IgD-negative memory B cell (primary cell): Measurements from ENCODE around the gene SERPINE2. TPM values are rescaled to one million over a fixed set of nuclear protein-coding genes. Genes with fewer than 3 reads are reported as not detected.

ENCODE experiments used
- H3K27ac Mint-ChIP-seq, 3 donors: one replicate each; pipeline ENCODE4 v1.8.0; 2020 to 2022; ENCODE audit warnings: mild to moderate bottlenecking in 3 of 3, mixed read lengths in 3 of 3, moderate library complexity in 1 of 3
- H3K27me3 Mint-ChIP-seq: one replicate; pipeline ENCODE4 v1.8.0; 2021; ENCODE audit warnings: mixed read lengths
- H3K36me3 Mint-ChIP-seq: one replicate; pipeline ENCODE4 v1.8.0; 2020; ENCODE audit warnings: mild to moderate bottlenecking, mixed read lengths
- H3K4me1 Mint-ChIP-seq, 3 donors: one replicate each; pipeline ENCODE4 v1.8.0; 2020 to 2022; ENCODE audit warnings: mixed read lengths in 3 of 3, mild to moderate bottlenecking in 1 of 3
- H3K4me3 Mint-ChIP-seq, 4 donors: one replicate each; pipeline ENCODE4 v1.8.0; 2020 to 2022; ENCODE audit warnings: mild to moderate bottlenecking in 4 of 4, mixed read lengths in 4 of 4, moderate library complexity in 3 of 4
- H3K9me3 Mint-ChIP-seq, 3 donors: one replicate each; pipeline ENCODE4 v1.8.0; 2020 to 2021; ENCODE audit warnings: mixed read lengths in 3 of 3, mild to moderate bottlenecking in 1 of 3
- polyA plus RNA-seq: library from polyadenylated mRNA; unstranded; fragments of 300-500 nt; fragmentation: Illumina TruSeq; gene quantifications from one replicate; pipeline ENCODE4 v1.2.3, GENCODE V29; 2021

The SERPINE2 gene
- polyA plus RNA-seq, 1 donor from 2014 or later, result 2.9 TPM

DNA sequence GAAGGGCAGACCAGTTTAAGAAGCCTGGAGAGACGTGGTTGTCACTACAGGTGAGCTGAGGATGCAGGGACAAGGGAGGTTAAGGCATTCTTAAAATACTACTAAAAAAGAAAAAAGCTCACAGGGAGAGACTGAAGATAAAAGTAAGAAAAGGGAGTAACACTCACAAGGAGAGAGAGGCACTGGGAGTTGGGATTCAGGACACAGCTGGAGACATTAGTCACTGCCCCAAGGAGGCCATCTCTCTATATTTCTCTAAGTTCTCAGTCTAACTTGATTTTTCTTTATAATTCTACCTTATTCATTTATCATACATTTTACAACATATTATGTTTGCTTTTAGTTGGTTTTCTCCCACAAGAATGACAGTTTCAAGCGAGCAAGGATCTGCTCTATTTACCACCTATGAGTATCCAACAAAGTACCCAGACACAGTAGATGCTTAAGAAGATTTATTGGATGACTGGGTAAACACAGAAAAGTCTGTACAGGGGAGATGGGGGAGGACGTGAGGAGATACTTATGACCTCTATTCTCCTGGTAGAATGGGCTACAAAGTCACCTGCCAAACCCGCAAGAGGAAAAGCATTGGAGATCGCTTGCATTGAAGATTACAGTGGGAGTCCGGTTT lies 2.2 kb downstream of the SERPINE2 start:
- Mint-ChIP-seq H3K27ac (no peak overlapping the region), H3K4me1 (peaks cover 8 to 18% (median 11%) of the 10 kb centered on the region in 3 donors), H3K36me3 (no peaks in the 10 kb centered on the region), H3K9me3 (peaks cover 0 to 2% (median 0%) of the 10 kb centered on the region in 3 donors), H3K4me3 (peak overlapping the region in 2 of 4 donors; percentile 18 to 76), H3K27me3 (peaks cover 41% of the 10 kb centered on the region)

DNA sequence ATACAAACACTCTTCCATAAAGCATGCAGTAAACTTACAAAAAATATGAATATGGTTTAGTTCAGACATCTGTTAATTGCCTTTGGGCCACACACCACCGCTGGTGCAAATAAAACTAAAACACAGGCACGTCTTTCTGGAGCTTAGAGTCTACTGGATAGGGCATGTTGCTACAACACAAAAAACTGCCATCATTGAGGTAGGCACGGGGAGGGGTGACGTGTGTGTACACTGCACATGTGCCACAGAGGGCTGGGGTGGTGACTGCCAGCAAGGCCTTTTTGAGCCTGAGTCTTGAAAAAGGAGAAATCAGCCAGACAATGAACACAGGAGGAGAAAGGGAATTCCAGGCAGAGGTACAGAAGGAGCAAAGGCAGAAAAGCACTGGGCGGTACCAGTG lies 5.1 kb downstream of the SERPINE2 start:
- H3K9me3 Mint-ChIP-seq, result peaks cover 0 to 2% (median 0%) of the 10 kb centered on the region in 3 donors
- H3K4me3 Mint-ChIP-seq, result no peak overlapping the region
- H3K36me3 Mint-ChIP-seq, result no peaks in the 10 kb centered on the region
- no peak overlapping the region for H3K27ac Mint-ChIP-seq
- H3K4me1 Mint-ChIP-seq, result peaks cover 7 to 13% (median 8%) of the 10 kb centered on the region in 3 donors
- peaks cover 32% of the 10 kb centered on the region for H3K27me3 Mint-ChIP-seq

DNA sequence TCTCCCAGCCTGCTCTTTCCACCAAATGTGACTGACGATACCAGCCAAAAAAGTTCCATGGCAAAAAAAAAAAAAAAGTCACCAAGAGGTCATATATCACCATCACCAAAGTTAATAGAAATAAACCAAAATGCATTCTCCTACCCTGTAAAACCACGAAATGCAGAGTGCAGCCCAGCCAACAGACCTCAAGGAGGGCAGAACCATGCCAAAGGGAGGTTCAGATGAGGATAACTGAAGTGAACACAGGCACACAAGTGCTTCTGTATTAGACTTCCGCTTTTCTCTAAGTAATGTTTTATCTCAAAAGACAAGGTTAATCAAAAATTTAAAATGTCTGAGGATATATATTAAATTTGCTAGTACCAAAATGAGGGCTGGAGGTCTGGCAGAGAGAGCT lies 5.5 kb downstream of the SERPINE2 start:
- H3K27ac Mint-ChIP-seq, result no peak overlapping the region
- H3K36me3 Mint-ChIP-seq, result no peaks in the 10 kb centered on the region
- H3K9me3 Mint-ChIP-seq, result peaks cover 0 to 2% (median 0%) of the 10 kb centered on the region in 3 donors
- H3K4me3 Mint-ChIP-seq, result no peak overlapping the region
- peaks cover 32% of the 10 kb centered on the region for H3K27me3 Mint-ChIP-seq
- H3K4me1 Mint-ChIP-seq, result peaks cover 7 to 13% (median 8%) of the 10 kb centered on the region in 3 donors

DNA sequence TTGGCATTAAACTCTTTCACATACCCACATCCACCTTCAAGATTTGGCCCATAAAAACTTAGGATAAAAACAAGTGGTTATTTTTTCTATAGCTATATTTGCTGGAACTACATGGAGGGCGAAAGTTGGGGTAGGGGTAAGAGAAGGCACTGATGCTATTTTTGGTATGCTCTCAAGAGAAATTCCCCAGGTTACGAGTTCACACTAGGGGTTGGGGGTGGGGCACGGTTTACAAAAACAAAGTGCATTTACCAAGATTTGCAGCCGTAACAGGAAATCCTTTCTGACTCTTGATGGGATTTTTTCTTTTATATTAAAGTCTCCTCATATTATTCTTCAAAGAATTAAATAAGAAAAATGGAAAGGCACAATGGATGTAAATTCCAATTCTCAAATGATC lies 6.8 kb downstream of the SERPINE2 start:
- H3K27ac Mint-ChIP-seq, result no peak overlapping the region
- peaks cover 5 to 9% (median 7%) of the 10 kb centered on the region in 3 donors for H3K4me1 Mint-ChIP-seq
- H3K36me3 Mint-ChIP-seq, result no peaks in the 10 kb centered on the region
- peaks cover 0 to 2% (median 0%) of the 10 kb centered on the region in 3 donors for H3K9me3 Mint-ChIP-seq
- H3K27me3 Mint-ChIP-seq, result peaks cover 23% of the 10 kb centered on the region
- H3K4me3 Mint-ChIP-seq, result no peak overlapping the region

DNA sequence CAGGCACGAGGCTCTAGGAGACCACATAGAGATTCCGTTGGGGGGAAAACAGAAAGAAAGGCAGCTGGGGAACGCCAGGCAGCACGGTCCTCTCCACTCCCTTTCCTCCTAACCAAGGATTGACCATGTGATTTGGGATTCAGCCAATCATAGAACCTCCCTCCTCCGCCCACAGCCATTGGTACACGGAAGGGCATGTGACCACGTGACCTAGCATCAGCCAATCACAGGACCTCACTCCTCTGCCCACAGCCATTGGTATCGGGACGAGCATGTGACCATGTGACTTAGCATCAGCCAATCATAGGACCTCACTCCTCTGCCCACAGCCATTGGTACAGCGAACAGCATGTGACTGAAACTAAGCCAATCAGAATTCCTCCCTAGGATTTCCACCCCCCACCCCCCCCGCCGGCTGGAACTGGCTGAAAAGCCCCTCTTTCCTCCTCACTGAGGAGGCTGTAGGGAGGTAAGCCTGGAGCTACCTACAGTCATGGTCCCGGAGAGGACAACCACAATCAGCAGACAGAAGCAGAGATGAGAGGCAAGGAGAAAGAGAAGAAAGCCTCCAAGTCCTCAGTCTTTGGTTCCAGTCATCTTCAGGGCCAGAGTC lies 7.6 kb downstream of the SERPINE2 start:
- Mint-ChIP-seq H3K4me1 (peaks cover 3 to 10% (median 5%) of the 10 kb centered on the region in 3 donors), H3K27me3 (peaks cover 18% of the 10 kb centered on the region), H3K9me3 (peaks cover 0 to 2% (median 0%) of the 10 kb centered on the region in 3 donors), H3K27ac (no peak overlapping the region), H3K4me3 (no peak overlapping the region), H3K36me3 (no peaks in the 10 kb centered on the region)

DNA sequence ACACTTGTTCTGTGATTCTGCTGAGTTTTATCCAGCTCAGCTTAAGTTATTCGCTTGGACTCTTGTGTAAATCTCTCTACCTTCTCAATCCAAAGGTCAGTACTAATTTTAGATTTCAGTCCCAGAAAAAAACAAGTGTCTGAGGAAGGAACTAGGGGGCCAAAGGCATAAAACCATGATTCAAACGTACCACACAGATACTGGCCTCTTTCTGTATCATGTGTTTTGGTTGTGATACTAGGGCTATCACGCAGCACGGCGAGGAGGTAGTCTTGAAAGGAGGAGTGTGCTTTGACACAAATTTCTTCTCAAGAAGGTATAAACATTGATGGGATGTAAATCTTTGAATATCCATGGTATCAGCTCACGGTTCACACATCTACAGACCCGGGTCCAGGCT lies 8.3 kb downstream of the SERPINE2 start:
- Mint-ChIP-seq H3K27ac (no peak overlapping the region), H3K27me3 (peaks cover 18% of the 10 kb centered on the region), H3K4me3 (no peak overlapping the region), H3K36me3 (no peaks in the 10 kb centered on the region), H3K4me1 (peaks cover 9 to 17% (median 11%) of the 10 kb centered on the region in 3 donors), H3K9me3 (peaks cover 0 to 2% (median 0%) of the 10 kb centered on the region in 3 donors)

DNA sequence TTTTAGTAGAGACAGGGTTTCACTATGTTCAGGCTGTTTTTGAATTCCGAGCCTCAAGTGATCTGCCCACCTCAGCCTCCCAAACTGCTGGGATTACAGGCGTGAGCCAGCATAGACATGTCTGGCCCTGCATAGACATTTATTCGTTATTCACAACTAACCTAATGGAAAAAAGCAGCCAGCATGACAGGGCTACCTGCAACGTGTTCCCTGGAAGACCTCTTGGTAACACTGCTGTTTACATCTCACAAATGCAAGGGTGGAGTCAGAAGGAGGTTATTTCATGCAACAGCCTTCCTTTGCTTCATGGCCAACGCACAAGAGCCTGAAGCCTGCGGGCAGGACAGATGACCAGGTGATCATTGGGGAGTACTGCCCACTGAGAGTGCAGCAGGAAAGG lies 9.2 kb downstream of the SERPINE2 start:
- Mint-ChIP-seq H3K27me3 (peaks cover 14% of the 10 kb centered on the region), H3K9me3 (no peaks in the 10 kb centered on the region), H3K4me1 (peaks cover 16 to 23% (median 17%) of the 10 kb centered on the region in 3 donors), H3K4me3 (no peak overlapping the region), H3K27ac (no peak overlapping the region), H3K36me3 (no peaks in the 10 kb centered on the region)

DNA sequence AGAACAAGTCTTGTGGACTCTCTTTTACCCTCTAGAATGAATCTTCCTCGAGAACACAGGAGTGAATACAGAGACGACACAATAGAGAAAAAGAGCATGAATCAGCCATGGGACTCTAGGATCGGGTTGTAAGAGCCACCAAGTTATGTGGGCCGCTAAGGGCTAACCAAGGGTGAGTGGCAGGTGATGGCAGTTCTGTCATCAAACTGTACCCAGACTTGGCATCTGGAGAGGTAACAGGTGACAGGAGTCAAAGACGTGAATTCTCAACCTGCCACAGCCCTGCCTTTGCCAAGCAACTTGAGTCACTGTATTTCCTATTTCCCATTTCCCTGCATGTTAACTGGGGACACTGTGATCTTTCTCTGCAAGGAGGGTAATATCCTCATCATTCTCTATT lies 11.2 kb downstream of the SERPINE2 start:
- Mint-ChIP-seq H3K27me3 (no peaks in the 10 kb centered on the region), H3K4me1 (peaks cover 21 to 29% (median 21%) of the 10 kb centered on the region in 3 donors), H3K27ac (no peak overlapping the region)

DNA sequence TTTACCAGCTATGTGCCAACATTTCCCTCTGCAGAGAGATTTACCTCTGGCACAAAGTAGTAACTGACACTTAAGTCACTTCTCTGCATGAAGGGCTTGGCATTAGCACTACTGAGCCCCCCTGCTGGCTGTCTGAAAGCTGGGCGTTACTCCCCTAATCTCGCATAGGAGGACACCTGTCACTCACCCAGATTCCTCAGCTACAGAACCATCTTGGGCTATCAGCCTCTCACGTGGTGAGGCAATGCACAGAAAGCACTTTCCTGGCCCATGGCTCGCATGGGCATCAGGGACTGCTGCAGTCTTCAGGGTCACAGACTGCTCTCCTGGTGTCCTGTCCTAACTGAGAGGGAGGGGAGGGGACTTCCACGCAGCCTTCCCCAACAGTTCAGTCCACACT lies 12.0 kb downstream of the SERPINE2 start:
- no peaks in the 10 kb centered on the region for H3K36me3 Mint-ChIP-seq
- no peaks in the 10 kb centered on the region for H3K9me3 Mint-ChIP-seq
- H3K4me1 Mint-ChIP-seq, result peaks cover 21 to 29% (median 22%) of the 10 kb centered on the region in 3 donors
- H3K27me3 Mint-ChIP-seq, result no peaks in the 10 kb centered on the region
- H3K27ac Mint-ChIP-seq, result peak overlapping the region in 1 of 3 donors; percentile 9
- H3K4me3 Mint-ChIP-seq, result no peak overlapping the region

More for the DNA sequence above, 11.2 kb downstream of the SERPINE2 start:
- peak overlapping the region in 2 of 4 donors; percentile 9 to 20 for H3K4me3 Mint-ChIP-seq
- no peaks in the 10 kb centered on the region for H3K36me3 Mint-ChIP-seq
- no peaks in the 10 kb centered on the region for H3K9me3 Mint-ChIP-seq

DNA sequence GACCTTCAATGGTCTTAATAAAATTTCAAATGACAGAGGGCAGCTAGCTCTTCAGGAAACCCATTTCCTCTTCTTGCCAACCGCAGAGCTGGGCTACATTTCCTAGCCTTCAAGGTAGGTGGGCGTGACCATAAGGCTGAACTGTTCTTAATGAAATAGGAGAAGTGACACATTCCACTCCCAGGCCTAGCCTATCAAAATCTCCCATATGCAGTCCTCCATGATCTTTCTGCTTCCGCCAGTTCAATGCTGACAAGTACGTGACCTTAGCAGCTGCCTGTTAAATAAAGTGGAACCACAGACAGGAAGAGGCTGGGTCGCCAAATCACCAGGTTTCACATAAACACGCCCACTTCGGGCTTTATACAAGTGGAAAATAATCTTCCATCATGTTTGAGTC lies 13.2 kb downstream of the SERPINE2 start:
- Mint-ChIP-seq H3K27ac (peak overlapping the region; percentile 4 to 82 (median 75)), H3K4me3 (peak overlapping the region; percentile 1 to 81 (median 46)), H3K27me3 (no peaks in the 10 kb centered on the region), H3K4me1 (peaks cover 21 to 29% (median 22%) of the 10 kb centered on the region in 3 donors), H3K36me3 (no peaks in the 10 kb centered on the region), H3K9me3 (no peaks in the 10 kb centered on the region)

DNA sequence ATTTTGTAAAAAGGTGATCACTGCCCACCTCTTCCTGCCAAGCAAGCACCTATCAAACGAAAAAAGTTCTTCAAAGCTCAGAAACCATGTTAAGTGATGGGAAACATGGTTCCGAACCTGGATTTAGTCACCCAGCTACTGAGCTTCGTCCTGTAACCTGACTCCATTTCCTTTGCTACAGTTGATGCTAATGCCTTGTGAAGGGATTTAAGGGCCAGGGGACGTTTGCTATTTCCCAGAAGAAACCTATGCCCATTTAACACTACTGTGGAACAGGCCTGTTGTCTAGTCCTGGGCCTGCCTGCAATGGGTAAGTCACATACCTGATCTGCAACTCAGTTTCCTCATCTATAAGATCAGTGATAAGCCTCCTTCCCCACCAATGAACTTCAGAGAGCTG lies 14.8 kb downstream of the SERPINE2 start:
- Mint-ChIP-seq H3K27me3 (no peaks in the 10 kb centered on the region), H3K36me3 (no peaks in the 10 kb centered on the region), H3K4me3 (no peak overlapping the region), H3K4me1 (peaks cover 21 to 29% (median 22%) of the 10 kb centered on the region in 3 donors), H3K27ac (peak overlapping the region in 1 of 3 donors; percentile 34), H3K9me3 (no peaks in the 10 kb centered on the region)

DNA sequence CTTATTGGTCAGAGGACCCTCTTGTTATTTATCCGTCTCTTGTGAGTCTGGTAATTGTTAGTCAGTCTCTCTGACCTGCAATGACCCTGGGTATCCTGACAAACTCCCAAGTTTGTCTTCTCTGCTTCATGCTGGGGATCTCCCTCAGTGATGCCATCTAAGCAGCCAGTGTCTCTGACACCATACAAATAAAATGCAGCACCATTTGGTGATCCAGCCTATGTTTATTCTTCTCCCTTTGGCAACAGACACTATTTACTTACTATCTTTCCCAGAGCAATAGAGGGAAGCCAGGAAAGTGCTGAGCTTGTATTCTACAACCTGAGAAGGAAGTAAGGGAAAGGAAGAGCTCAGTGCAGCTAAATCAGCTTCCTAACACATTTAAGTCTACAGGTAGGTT lies 15.9 kb downstream of the SERPINE2 start:
- no peak overlapping the region for H3K27ac Mint-ChIP-seq
- H3K4me3 Mint-ChIP-seq, result no peak overlapping the region
- no peaks in the 10 kb centered on the region for H3K27me3 Mint-ChIP-seq
- no peaks in the 10 kb centered on the region for H3K9me3 Mint-ChIP-seq
- H3K4me1 Mint-ChIP-seq, result peaks cover 21 to 29% (median 22%) of the 10 kb centered on the region in 3 donors
- H3K36me3 Mint-ChIP-seq, result no peaks in the 10 kb centered on the region

DNA sequence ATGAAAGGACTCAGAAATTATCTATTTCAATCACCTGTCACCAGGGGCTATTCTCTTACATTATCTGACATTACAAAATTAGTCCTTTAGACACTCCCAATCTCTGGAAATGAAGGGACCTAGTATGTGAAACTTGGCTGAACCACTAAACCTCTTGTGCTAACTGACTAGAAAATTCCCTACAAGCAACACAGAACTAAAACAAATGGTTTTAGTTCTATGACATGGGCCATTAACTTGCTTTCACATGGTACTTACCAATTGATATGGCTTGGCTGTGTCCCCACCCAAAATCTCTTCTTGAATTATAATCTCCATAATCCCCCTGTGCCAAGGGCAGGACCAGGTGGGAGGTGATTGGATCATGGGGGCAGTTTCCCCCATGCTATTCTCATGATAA lies 16.6 kb downstream of the SERPINE2 start:
- Mint-ChIP-seq H3K27me3 (no peaks in the 10 kb centered on the region), H3K4me3 (no peak overlapping the region), H3K27ac (no peak overlapping the region), H3K36me3 (no peaks in the 10 kb centered on the region), H3K4me1 (peaks cover 17 to 24% (median 19%) of the 10 kb centered on the region in 3 donors), H3K9me3 (no peaks in the 10 kb centered on the region)

DNA sequence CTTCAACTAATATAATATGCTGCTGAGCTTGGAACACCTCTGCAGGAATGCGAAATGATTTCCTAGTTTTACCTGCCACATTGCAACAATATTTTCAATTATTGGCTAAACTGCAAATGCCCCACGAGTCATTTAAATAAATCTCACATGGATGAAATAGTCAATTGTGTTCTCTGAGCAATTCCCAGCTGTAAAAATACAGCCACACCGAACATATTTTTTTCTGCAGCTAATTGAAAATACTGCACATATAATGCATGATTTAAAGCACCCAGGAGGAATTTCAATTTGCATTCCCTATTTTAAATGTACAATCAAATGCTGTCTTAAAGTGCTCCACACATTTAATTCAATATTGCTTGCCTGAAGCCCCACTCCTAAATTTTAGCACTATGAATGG lies 18.6 kb downstream of the SERPINE2 start:
- H3K27me3 Mint-ChIP-seq, result no peaks in the 10 kb centered on the region
- H3K4me1 Mint-ChIP-seq, result peaks cover 8 to 11% (median 10%) of the 10 kb centered on the region in 3 donors
- no peaks in the 10 kb centered on the region for H3K9me3 Mint-ChIP-seq
- no peak overlapping the region for H3K27ac Mint-ChIP-seq
- no peak overlapping the region for H3K4me3 Mint-ChIP-seq
- H3K36me3 Mint-ChIP-seq, result no peaks in the 10 kb centered on the region

DNA sequence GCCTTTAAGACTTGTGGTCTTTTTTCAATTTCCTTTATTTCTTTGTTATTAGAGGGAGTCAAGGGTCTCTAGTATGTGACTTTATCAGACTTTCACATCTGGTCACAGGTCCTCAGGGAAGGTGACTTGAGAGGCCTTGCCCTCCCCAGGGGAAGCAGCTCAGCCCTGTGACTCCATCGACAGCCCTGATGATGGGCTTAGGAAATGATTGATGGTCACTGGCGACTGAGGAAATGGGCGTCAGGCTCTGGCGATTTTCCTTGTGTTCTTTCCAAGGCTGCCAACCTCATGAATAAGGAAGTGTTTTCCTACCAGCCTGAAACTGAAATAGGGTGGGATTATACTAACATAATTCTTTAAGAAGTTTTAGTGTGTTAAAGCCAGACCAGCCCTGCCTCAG lies 21.1 kb downstream of the SERPINE2 start:
- H3K4me3 Mint-ChIP-seq, result no peak overlapping the region
- H3K4me1 Mint-ChIP-seq, result peaks cover under 1 to 3% (median 1%) of the 10 kb centered on the region in 3 donors
- H3K27ac Mint-ChIP-seq, result no peak overlapping the region
- peaks cover 1% of the 10 kb centered on the region for H3K27me3 Mint-ChIP-seq
- H3K9me3 Mint-ChIP-seq, result no peaks in the 10 kb centered on the region
- no peaks in the 10 kb centered on the region for H3K36me3 Mint-ChIP-seq

DNA sequence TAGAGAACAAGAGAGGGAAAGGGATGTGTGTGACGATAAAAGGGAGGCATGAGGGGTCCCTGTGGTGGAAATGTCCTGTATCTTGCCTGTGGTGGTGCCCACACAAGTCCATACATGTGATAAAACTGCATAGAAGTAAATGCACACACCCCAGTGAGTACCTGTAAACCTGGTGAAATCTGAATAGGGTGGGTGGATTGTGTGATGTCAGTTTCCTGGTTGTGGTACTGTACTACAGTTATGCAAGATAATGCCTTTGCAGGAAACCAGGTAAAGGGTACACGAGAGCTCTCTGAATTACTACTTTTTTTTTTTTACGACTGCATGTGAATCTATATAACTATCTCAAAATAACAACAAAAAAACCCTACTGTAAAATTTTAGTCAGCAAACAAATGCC lies 22.1 kb downstream of the SERPINE2 start:
- H3K9me3 Mint-ChIP-seq, result no peaks in the 10 kb centered on the region
- H3K4me1 Mint-ChIP-seq, result peaks cover 0 to 3% (median 0%) of the 10 kb centered on the region in 3 donors
- H3K4me3 Mint-ChIP-seq, result no peak overlapping the region
- H3K36me3 Mint-ChIP-seq, result no peaks in the 10 kb centered on the region
- H3K27me3 Mint-ChIP-seq, result peaks cover 1% of the 10 kb centered on the region
- no peak overlapping the region for H3K27ac Mint-ChIP-seq
